PFSK-1 (cell line): Measurements from ENCODE around the gene CPLX1.

Source experiments
- FOXP2 ChIP-seq: optimal IDR thresholded peaks from 2 replicates; pipeline ENCODE3; 2011; ENCODE audit warnings: borderline replicate concordance, control low read depth, inconsistent platforms; ENCODE audit not compliant: insufficient read depth; ENCODE audit errors: extremely low read length, extremely low read depth
- POLR2AphosphoS5 ChIP-seq: IDR thresholded peaks from 2 replicates; pipeline ENCODE4 v1.6.1; 2012; ENCODE audit warnings: low read depth, mild to moderate bottlenecking, control low read depth, low read length, moderate library complexity
- REST ChIP-seq, 2 experiments: IDR thresholded peaks; 2 replicates each; pipeline versions ENCODE4 v1.6.1 to v1.8.0; 2011 to 2012; ENCODE audit warnings: low read depth in 2 of 2, low read length in 2 of 2, control low read depth in 1 of 2, inconsistent platforms in 1 of 2, mild to moderate bottlenecking in 1 of 2, moderate library complexity in 1 of 2; ENCODE audit not compliant: insufficient read depth in 1 of 2
- SIN3A ChIP-seq: IDR thresholded peaks from 2 replicates; pipeline ENCODE4 v1.6.1; 2012; ENCODE audit warnings: mild to moderate bottlenecking, low read length, moderate library complexity, borderline replicate concordance; ENCODE audit not compliant: insufficient read depth
- TAF1 ChIP-seq: IDR thresholded peaks from 2 replicates; pipeline ENCODE4 v1.6.1; 2012; ENCODE audit warnings: low read length, control low read depth, borderline replicate concordance; ENCODE audit not compliant: insufficient read depth

The CPLX1 gene

GRCh38 chr4:762211-763190 lies 63.4 kb downstream of the CPLX1 start:
- TF ChIP-seq FOXP2 (no peak), TAF1 (no peak), SIN3A (no peak), POLR2AphosphoS5 (no peak), REST (IDR thresholded peaks at IDR 0.05; ENCODE audit: insufficient read depth in 1 of 2, low read depth in 2 of 2, low read length in 2 of 2) (no peak)

GRCh38 chr4:761739-762138 lies 64.2 kb downstream of the CPLX1 start:
- TF ChIP-seq TAF1, result no peak
- no peak for TF ChIP-seq REST (IDR thresholded peaks at IDR 0.05; ENCODE audit: insufficient read depth in 1 of 2, low read depth in 2 of 2, low read length in 2 of 2)
- TF ChIP-seq POLR2AphosphoS5, result no peak
- no peak for TF ChIP-seq FOXP2
- no peak for TF ChIP-seq SIN3A

- TF ChIP-seq REST (IDR thresholded peaks at IDR 0.05; ENCODE audit: insufficient read depth in 1 of 2, low read depth in 2 of 2, low read length in 2 of 2), result no peak
- no peak for TF ChIP-seq SIN3A
- no peak for TF ChIP-seq POLR2AphosphoS5
- no peak for TF ChIP-seq FOXP2
- TF ChIP-seq TAF1, result no peak
Measured at GRCh38 chr4:761086-761485, 64.8 kb downstream of the CPLX1 start.

GRCh38 chr4:760616-761015 lies 65.3 kb downstream of the CPLX1 start:
- TF ChIP-seq FOXP2 (no peak), SIN3A (no peak), REST (IDR thresholded peaks at IDR 0.05; ENCODE audit: insufficient read depth in 1 of 2, low read depth in 2 of 2, low read length in 2 of 2) (no peak), POLR2AphosphoS5 (no peak), TAF1 (no peak)
